Colonic mucosa (tissue), 4 donors: ENCODE measurements around the gene RBM46. TPM values are rescaled to one million over a fixed set of nuclear protein-coding genes. Genes with fewer than 3 reads are reported as not detected.
"Not testable (repeated sequence)": the region's sequence is repeated elsewhere in the genome, so short reads cannot be mapped to it uniquely, and the experiment has no call there.

Source experiments
- DNase-seq: peaks from one replicate; pipeline ENCODE4 v3.0.0-alpha.2; 2020
- H3K27ac ChIP-seq: fragments of 200-600 bp; one replicate; pipeline ENCODE4 v1.8.0; 2021
- H3K27me3 ChIP-seq: fragments of 200-600 bp; one replicate; pipeline ENCODE4 v1.8.0; 2021
- H3K36me3 ChIP-seq: fragments of 200-600 bp; one replicate; pipeline ENCODE4 v1.8.0; 2021
- H3K4me1 ChIP-seq: fragments of 200-600 bp; one replicate; pipeline ENCODE4 v1.8.0; 2021; ENCODE audit warnings: mild to moderate bottlenecking
- H3K4me3 ChIP-seq: fragments of 200-600 bp; one replicate; pipeline ENCODE4 v1.8.0; 2021
- H3K9ac ChIP-seq, 2 donors: one replicate each; pipeline ENCODE4 v1.7.0; 2013; ENCODE audit warnings: control low read depth in 2 of 2, low read depth in 2 of 2, low read length in 2 of 2
- H3K9me3 ChIP-seq: fragments of 200-600 bp; one replicate; pipeline ENCODE4 v1.8.0; 2021
- CTCF ChIP-seq: fragments of 200-600 bp; IDR thresholded peaks from one replicate; pipeline ENCODE4 v1.8.0; 2022; ENCODE audit warnings: antibody characterized with exemption, mild to moderate bottlenecking
- intact Hi-C: fragments of 100-400 bp; cut with DNase I; formaldehyde crosslinking; loops from one replicate; pipeline ENCODE4 v1.14.1; 2022
- total RNA-seq, 2 donors: library from RNA; stranded (reverse); fragmentation: NEBNext Ultra II Directional in 1 of 2; extraction: Animal tissue kit (Norgen Biotek cat#: 25700) in 1 of 2; gene quantifications; one replicate each; pipeline ENCODE4 v1.2.1, GENCODE V29; 2021
- donor health status: healthy.
- donor health status: DM: no; HTN: no; CAD: no.
- donor health status: DM: no; HTN: no; CAD: no.

RBM46 gene
- total RNA-seq, 2 donors from 2014 or later = not detected

GRCh38 chr4:154868414-154869194, 87.5 kb downstream of the RBM46 start:
- no peaks in the 10 kb centered on the region for H3K9me3 ChIP-seq
- TF ChIP-seq CTCF = no peak
- no peaks in the 10 kb centered on the region for H3K4me1 ChIP-seq
- no peak overlapping the region for H3K9ac ChIP-seq
- H3K27ac ChIP-seq = no peak overlapping the region
- no peak for DNase-seq
- intact Hi-C loops = no loop called here
- H3K4me3 ChIP-seq = no peak overlapping the region
- no peaks in the 10 kb centered on the region for H3K36me3 ChIP-seq
- H3K27me3 ChIP-seq = no peaks in the 10 kb centered on the region

GRCh38 chr4:154869301-154869700, 88.2 kb downstream of the RBM46 start:
- DNase-seq = no peak
- intact Hi-C loops = no loop called here

GRCh38 chr4:154872198-154872597, 91.1 kb downstream of the RBM46 start:
- Histone ChIP-seq H3K4me3 (no peak overlapping the region), H3K9me3 (no peaks in the 10 kb centered on the region), H3K36me3 (no peaks in the 10 kb centered on the region), H3K4me1 (no peaks in the 10 kb centered on the region), H3K27ac (no peak overlapping the region), H3K27me3 (no peaks in the 10 kb centered on the region), H3K9ac (no peak overlapping the region)
- TF ChIP-seq CTCF = no peak
- no peak for DNase-seq
- intact Hi-C loops = no loop called here

More at GRCh38 chr4:154869301-154869700, 88.2 kb downstream of the RBM46 start:
- Histone ChIP-seq H3K9me3 (no peaks in the 10 kb centered on the region), H3K4me1 (no peaks in the 10 kb centered on the region), H3K27me3 (no peaks in the 10 kb centered on the region), H3K27ac (no peak overlapping the region), H3K36me3 (no peaks in the 10 kb centered on the region), H3K4me3 (no peak overlapping the region), H3K9ac (no peak overlapping the region)
- TF ChIP-seq CTCF = no peak

- DNase-seq, H3K4me3 ChIP-seq, H3K4me1 ChIP-seq, H3K9ac ChIP-seq, H3K27ac ChIP-seq, H3K27me3 ChIP-seq, H3K36me3 ChIP-seq, H3K9me3 ChIP-seq, intact Hi-C loops: not testable (repeated sequence)
Observed at GRCh38 chr4:154874049-154874448, 93.0 kb downstream of the RBM46 start.

- Histone ChIP-seq H3K27me3 (no peaks in the 10 kb centered on the region), H3K9ac (no peak overlapping the region), H3K4me1 (no peaks in the 10 kb centered on the region), H3K4me3 (no peak overlapping the region), H3K27ac (no peak overlapping the region), H3K9me3 (no peaks in the 10 kb centered on the region), H3K36me3 (no peaks in the 10 kb centered on the region)
- intact Hi-C loops = no loop called here
- no peak for DNase-seq
- TF ChIP-seq CTCF = no peak
Observed at GRCh38 chr4:154877110-154877760, 96.2 kb downstream of the RBM46 start.

Other genes with a start within 250 kb of the RBM46 start
- 10 to 100 TPM; 60.4 to 74.3 TPM for gene PLRG1, start 230.9 kb upstream of the RBM46 start, total RNA-seq
- gene FGB, start 218.3 kb upstream of the RBM46 start, total RNA-seq = 1 to 10 TPM in 1 of 2 donors, under 1 TPM in 1; 0.13 to 6.2 TPM
- 1 to 10 TPM in 1 of 2 donors, under 1 TPM in 1; 0.24 to 9.2 TPM for gene FGA, start 190.5 kb upstream of the RBM46 start, total RNA-seq
- 1 to 10 TPM in 1 of 2 donors, under 1 TPM in 1; 0.29 to 6.1 TPM for gene FGG, start 168.6 kb upstream of the RBM46 start, total RNA-seq
- under 1 TPM; 0.07 to 0.42 TPM for gene LRAT, start 37.3 kb upstream of the RBM46 start, total RNA-seq